Measurements from ENCODE around the gene PSMG2. TPM values are rescaled to one million over a fixed set of nuclear protein-coding genes. Genes with fewer than 3 reads are reported as not detected.

The PSMG2 gene
- total and polyA plus RNA-seq, 9 of the 15 experiments (the other 6 are each of a cell fraction or from before 2014, with no cell fraction given) = 59.9 to 271 (median 111) TPM

GRCh38 chr18:12657684-12658425, 45.0 kb upstream of the PSMG2 start, which contains the start of gene SPIRE1:
Gene SPIRE1 (minus strand): TSS chr18:12658107. CDS start chr18:12657866, 241 bp downstream.
- peak; percentile 79 for ATAC-seq
- H3K4me2 ChIP-seq (ENCODE audit: insufficient read depth, low read length) = peak within 1 kb of the TSS; percentile 81
- H3K4me1 ChIP-seq (replicated peaks in 1 of 2; ENCODE audit: control insufficient read depth in 2 of 2, insufficient read depth in 2 of 2, low read length in 2 of 2) = peaks cover 11 to 16% of the 10 kb centered on the region in 2 experiments; a peak in 4 of 5 replicates
- H2AFZ ChIP-seq (ENCODE audit: low read depth, low read length) = peak within 1 kb of the TSS; percentile 70
- peak; percentile 67 to 83 (median 78) for DNase-seq (ENCODE audit: extremely low read depth in 1 of 4, low spot score in 3 of 4)
- ChIA-PET CTCF (ENCODE audit: low intra/inter-chr PET ratio) (interaction anchor here (0.5 to 1.9 kb wide), 3 partner anchors 13 to 266 kb away, joined by 3 to 5 read pairs (median 3); no protein-coding TSS in a partner anchor), POLR2A (interaction anchor here (1.0 kb wide), 1 partner anchor 281 kb away, joined by 3 read pairs; the partner anchor contains the start of gene AFG3L2)
- no peaks in the 10 kb centered on the region for H3K9me1 ChIP-seq (ENCODE audit: control insufficient read depth, insufficient read depth, low read length)
- no peaks in the 10 kb centered on the region for H3K36me3 ChIP-seq (ENCODE audit: control insufficient read depth, insufficient read depth, low read length)
- 17% methylated on average over 15 of the region's 112 CpGs for WGBS (ENCODE audit: insufficient coverage, low coverage, missing lambda C conversion rate)
- peaks cover 6% of the 10 kb centered on the region; the same call in 1 of the 2 replicates for H4K20me1 ChIP-seq (replicated peaks; ENCODE audit: control insufficient read depth, insufficient read depth, low read length)
- FAIRE-seq = no peak
- peak within 1 kb of the TSS; percentile 77 to 97 for H3K9ac ChIP-seq (ENCODE audit: insufficient read depth in 1 of 2, low read depth in 2 of 2, low read length in 2 of 2)
- H3K27me3 ChIP-seq (ENCODE audit: control insufficient read depth in 2 of 2, insufficient read depth in 2 of 2, low read length in 2 of 2) = no peaks in the 10 kb centered on the region
- H3K27ac ChIP-seq (ENCODE audit: extremely low read depth, low read depth, low read length) = peak within 1 kb of the TSS; percentile 80
- H3K9me3 ChIP-seq (replicated peaks; ENCODE audit: control insufficient read depth, insufficient read depth, low read depth, low read length) = no peaks in the 10 kb centered on the region
- BruUV-seq (replicated peaks) = no TSS peak
- peaks cover 37% of the 10 kb centered on the region for H3K79me2 ChIP-seq (ENCODE audit: control insufficient read depth, insufficient read depth, low read length)
- H3K4me3 ChIP-seq = peak within 1 kb of the TSS; percentile 60
- intact Hi-C loops (cut with micrococcal nuclease) = loop anchor here (5.0 to 10.0 kb wide), 2 partner anchors 116 to 183 kb away; no protein-coding TSS in a partner anchor
- in situ Hi-C loops (cut with MboI) = no loop called here
- TF ChIP-seq KLF16 (IDR thresholded peaks at IDR 0.05) (no peak), ZKSCAN8 (CRISPR knock-in tag; IDR thresholded peaks at IDR 0.05) (no peak), CBX3 (IDR thresholded peaks at IDR 0.05; ENCODE audit: borderline replicate concordance in 1 of 2, low read length in 2 of 2) (no peak), HMG20B (CRISPR knock-in tag; IDR thresholded peaks at IDR 0.05) (no peak), POLR2A (conservative IDR thresholded peaks at IDR 0.05) (no peak), POLR2G (IDR thresholded peaks at IDR 0.05; ENCODE audit: low read depth, low read length) (peak; percentile 70), ZSCAN29 (IDR thresholded peaks at IDR 0.05) (no peak), SMAD1 (IDR thresholded peaks at IDR 0.05; ENCODE audit: low read depth, low read length, partially characterized antibody) (no peak), RB1 (IDR thresholded peaks at IDR 0.05; ENCODE audit: low read depth) (peak; percentile 68), ZFP1 (CRISPR knock-in tag; IDR thresholded peaks at IDR 0.05) (no peak), MEF2A (IDR thresholded peaks at IDR 0.05; ENCODE audit: control insufficient read depth, low read depth, low read length) (no peak), ZNF431 (CRISPR knock-in tag; IDR thresholded peaks at IDR 0.05) (peak; percentile 10; the same call in 1 of the 2 replicates), HDAC8 (tag; IDR thresholded peaks at IDR 0.05) (no peak), NONO (IDR thresholded peaks at IDR 0.05; ENCODE audit: low read depth in 2 of 2, low read length in 1 of 2) (peak in 1 of 2 experiments; percentile 14; a peak in 1 of 4 replicates), TAF1 (IDR thresholded peaks at IDR 0.05; ENCODE audit: control insufficient read depth, extremely low read depth, insufficient read depth, low read length, severe bottlenecking) (peak; percentile 19), E2F4 (CRISPR knock-in tag; IDR thresholded peaks at IDR 0.05; ENCODE audit: low read depth) (no peak), U2AF1 (optimal IDR thresholded peaks at IDR 0.05; ENCODE audit: low read depth, low read length) (no peak)
- TF ChIP-seq, protein P1, sequence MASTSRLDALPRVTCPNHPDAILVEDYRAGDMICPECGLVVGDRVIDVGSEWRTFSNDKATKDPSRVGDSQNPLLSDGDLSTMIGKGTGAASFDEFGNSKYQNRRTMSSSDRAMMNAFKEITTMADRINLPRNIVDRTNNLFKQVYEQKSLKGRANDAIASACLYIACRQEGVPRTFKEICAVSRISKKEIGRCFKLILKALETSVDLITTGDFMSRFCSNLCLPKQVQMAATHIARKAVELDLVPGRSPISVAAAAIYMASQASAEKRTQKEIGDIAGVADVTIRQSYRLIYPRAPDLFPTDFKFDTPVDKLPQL (IDR thresholded peaks at IDR 0.05; ENCODE audit: extremely low read depth, insufficient read length) = no peak
- TF ChIP-seq, protein P2, sequence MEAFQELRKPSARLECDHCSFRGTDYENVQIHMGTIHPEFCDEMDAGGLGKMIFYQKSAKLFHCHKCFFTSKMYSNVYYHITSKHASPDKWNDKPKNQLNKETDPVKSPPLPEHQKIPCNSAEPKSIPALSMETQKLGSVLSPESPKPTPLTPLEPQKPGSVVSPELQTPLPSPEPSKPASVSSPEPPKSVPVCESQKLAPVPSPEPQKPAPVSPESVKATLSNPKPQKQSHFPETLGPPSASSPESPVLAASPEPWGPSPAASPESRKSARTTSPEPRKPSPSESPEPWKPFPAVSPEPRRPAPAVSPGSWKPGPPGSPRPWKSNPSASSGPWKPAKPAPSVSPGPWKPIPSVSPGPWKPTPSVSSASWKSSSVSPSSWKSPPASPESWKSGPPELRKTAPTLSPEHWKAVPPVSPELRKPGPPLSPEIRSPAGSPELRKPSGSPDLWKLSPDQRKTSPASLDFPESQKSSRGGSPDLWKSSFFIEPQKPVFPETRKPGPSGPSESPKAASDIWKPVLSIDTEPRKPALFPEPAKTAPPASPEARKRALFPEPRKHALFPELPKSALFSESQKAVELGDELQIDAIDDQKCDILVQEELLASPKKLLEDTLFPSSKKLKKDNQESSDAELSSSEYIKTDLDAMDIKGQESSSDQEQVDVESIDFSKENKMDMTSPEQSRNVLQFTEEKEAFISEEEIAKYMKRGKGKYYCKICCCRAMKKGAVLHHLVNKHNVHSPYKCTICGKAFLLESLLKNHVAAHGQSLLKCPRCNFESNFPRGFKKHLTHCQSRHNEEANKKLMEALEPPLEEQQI (IDR thresholded peaks at IDR 0.05) = no peak

Measured in K562 (cell line).